Liver (tissue), 9 donors: ENCODE data around the gene CELF4. TPM values are rescaled to one million over a fixed set of nuclear protein-coding genes. Genes with fewer than 3 reads are reported as not detected.

Experiments
- DNase-seq: peaks from one replicate; pipeline ENCODE4 v3.0.0-alpha.2; 2017; ENCODE audit warnings: low spot score
- H3K27ac ChIP-seq, 2 donors: one replicate each; pipeline ENCODE4 v1.7.0; 2013; ENCODE audit warnings: inconsistent platforms in 2 of 2, low read length in 2 of 2, control low read depth in 1 of 2, low read depth in 1 of 2, mild to moderate bottlenecking in 1 of 2
- H3K27me3 ChIP-seq, 4 donors: one replicate each; pipeline versions ENCODE4 v1.6.1 to v1.7.0; 2013; ENCODE audit warnings: low read length in 3 of 4, inconsistent platforms in 1 of 4, mild to moderate bottlenecking in 1 of 4, moderate library complexity in 1 of 4; ENCODE audit not compliant: control insufficient read depth in 4 of 4, insufficient read depth in 4 of 4
- H3K36me3 ChIP-seq, 4 donors: one replicate each; pipeline versions ENCODE4 v1.6.1 to v1.7.0; 2013; ENCODE audit warnings: low read length in 3 of 4, mild to moderate bottlenecking in 3 of 4, low read depth in 1 of 4, moderate library complexity in 1 of 4; ENCODE audit not compliant: control insufficient read depth in 4 of 4, insufficient read depth in 3 of 4
- H3K4me1 ChIP-seq, 4 donors: one replicate each; pipeline versions ENCODE4 v1.6.1 to v1.7.0; 2013; ENCODE audit warnings: low read length in 3 of 4, mild to moderate bottlenecking in 3 of 4, moderate library complexity in 1 of 4; ENCODE audit not compliant: control insufficient read depth in 4 of 4, insufficient read depth in 4 of 4
- H3K4me3 ChIP-seq, 3 donors: one replicate each; pipeline versions ENCODE4 v1.6.1 to v1.7.0; 2013; ENCODE audit warnings: low read length in 3 of 3, control low read depth in 1 of 3, low read depth in 1 of 3, mild to moderate bottlenecking in 1 of 3
- H3K9ac ChIP-seq, 2 donors: one replicate each; pipeline ENCODE4 v1.7.0; 2013; ENCODE audit warnings: low read length in 2 of 2, mild to moderate bottlenecking in 2 of 2, moderate library complexity in 2 of 2, control low read depth in 1 of 2, low read depth in 1 of 2
- H3K9me3 ChIP-seq, 4 donors: one replicate each; pipeline versions ENCODE4 v1.6.1 to v1.7.0; 2013; ENCODE audit warnings: low read length in 3 of 4; ENCODE audit not compliant: control insufficient read depth in 4 of 4
- EGR1 ChIP-seq, 2 donors: IDR thresholded peaks; 2 replicates each; pipeline ENCODE4 v1.6.1; 2016 to 2018; ENCODE audit warnings: antibody characterized with exemption in 2 of 2, low read depth in 2 of 2
- FOXA1 ChIP-seq: IDR thresholded peaks from 2 replicates; pipeline ENCODE4 v1.6.1; 2016; ENCODE audit warnings: antibody characterized with exemption
- GABPA ChIP-seq, 2 donors: IDR thresholded peaks in 1 of 2; conservative IDR thresholded peaks in 1 of 2; 2 replicates each; pipeline ENCODE4 v1.6.1; 2016; ENCODE audit warnings: antibody characterized with exemption in 2 of 2, mild to moderate bottlenecking in 1 of 2, moderate library complexity in 1 of 2
- HNF4A ChIP-seq, 2 donors: conservative IDR thresholded peaks; 2 replicates each; pipeline ENCODE4 v1.6.1; 2016; ENCODE audit warnings: antibody characterized with exemption in 2 of 2, mild to moderate bottlenecking in 2 of 2
- JUND ChIP-seq, 2 donors: IDR thresholded peaks; 2 replicates each; pipeline ENCODE4 v1.6.1; 2016; ENCODE audit warnings: antibody characterized with exemption in 2 of 2
- NR2F2 ChIP-seq: IDR thresholded peaks from 2 replicates; pipeline ENCODE4 v1.6.1; 2016; ENCODE audit warnings: antibody characterized with exemption
- RAD21 ChIP-seq, 2 donors: IDR thresholded peaks; 2 replicates each; pipeline ENCODE4 v1.6.1; 2016; ENCODE audit warnings: antibody characterized with exemption in 2 of 2, mild to moderate bottlenecking in 2 of 2
- RXRA ChIP-seq, 2 donors: IDR thresholded peaks; 2 replicates each; pipeline ENCODE4 v1.6.1; 2017 to 2018; ENCODE audit warnings: antibody characterized with exemption in 2 of 2, mild to moderate bottlenecking in 1 of 2
- SP1 ChIP-seq: IDR thresholded peaks from 2 replicates; pipeline ENCODE4 v1.6.1; 2018; ENCODE audit warnings: antibody characterized with exemption, mild to moderate bottlenecking
- TAF1 ChIP-seq: conservative IDR thresholded peaks from 2 replicates; pipeline ENCODE4 v1.6.1; 2016; ENCODE audit warnings: antibody characterized with exemption, mild to moderate bottlenecking
- YY1 ChIP-seq: IDR thresholded peaks from 2 replicates; pipeline ENCODE4 v1.6.1; 2016; ENCODE audit warnings: antibody characterized with exemption, mild to moderate bottlenecking
- WGBS: extraction: QIAGEN DNeasy Blood & Tissue Kit; methylation state at CpG from one replicate; pipeline ENCODE4 v1.1.7; 2013; 5-methylcytosine and 5-hydroxymethylcytosine counted together
- polyA plus RNA-seq, 2 donors: library from polyadenylated mRNA; stranded (reverse) in 1 of 2; unstranded in 1 of 2; fragments of 200-250 nt in 1 of 2; fragments of >200 nt in 1 of 2; fragmentation: Nextera tagmentation in 1 of 2; extraction: Ambion mirVana in 1 of 2; gene quantifications; one replicate each; pipeline versions ENCODE4 v1.2.1 to v1.2.3, GENCODE V29; 2013 to 2015
- total RNA-seq, 2 donors: library from RNA; depleted of rRNA; stranded (reverse); fragments of >200 nt; gene quantifications; one replicate each; pipeline ENCODE4 v1.2.3, GENCODE V29; 2014
- TF ChIP-seq, protein P1 (sequence below): IDR thresholded peaks from 2 replicates; pipeline ENCODE4 v1.6.1; 2016; ENCODE audit warnings: antibody characterized with exemption, mild to moderate bottlenecking
- TF ChIP-seq, protein P2 (sequence below): IDR thresholded peaks from 2 replicates; pipeline ENCODE4 v1.6.1; 2016; ENCODE audit warnings: antibody characterized with exemption
- TF ChIP-seq, protein P3 (sequence below): fragments of 150-350 bp; IDR thresholded peaks from 2 replicates; pipeline ENCODE4 v1.5.1; 2017; ENCODE audit warnings: improper control_type of control experiment, low read depth, low read length; ENCODE audit not compliant: missing input control
- TF ChIP-seq, protein P4 (sequence below): IDR thresholded peaks from 2 replicates; pipeline ENCODE4 v1.6.1; 2016; ENCODE audit warnings: antibody characterized with exemption
- TF ChIP-seq, protein P5 (sequence below): IDR thresholded peaks from 2 replicates; pipeline ENCODE4 v1.6.1; 2016; ENCODE audit warnings: antibody characterized with exemption
- donor health status: healthy.
- donor health status: healthy.
- donor health status: healthy.
- donor health status: healthy.
- donor health status: healthy.

CELF4 gene
- total and polyA plus RNA-seq, 4 donors, result 0.08 to 0.28 (median 0.21) TPM; not detected in 1

DNA sequence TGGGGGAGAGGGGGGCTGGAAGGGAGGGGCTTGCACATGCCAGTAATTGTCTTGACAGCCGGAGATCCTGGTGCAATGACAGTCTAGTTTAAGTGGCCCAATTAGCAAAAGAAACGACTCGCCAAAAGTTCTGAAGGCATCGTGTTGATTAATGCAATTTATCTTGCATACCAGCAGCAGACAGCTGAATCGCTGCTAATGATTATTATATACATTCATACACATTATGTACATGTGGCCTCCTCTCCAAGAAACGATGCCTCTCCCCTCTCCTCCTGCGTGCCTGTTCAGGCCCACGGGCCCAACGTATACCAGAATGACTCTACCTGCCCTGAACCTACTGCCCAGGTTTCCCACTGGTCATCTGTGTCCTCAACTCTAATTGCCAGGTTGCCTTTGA is 214.5 kb downstream of the CELF4 start:
- Histone ChIP-seq H3K9ac (no peak overlapping the region), H3K36me3 (no peaks in the 10 kb centered on the region), H3K4me3 (no peak overlapping the region), H3K27me3 (peaks cover 0 to 2% (median 0%) of the 10 kb centered on the region in 4 donors), H3K9me3 (no peaks in the 10 kb centered on the region), H3K4me1 (no peaks in the 10 kb centered on the region), H3K27ac (no peak overlapping the region)
- TF ChIP-seq HNF4A (conservative IDR thresholded peaks at IDR 0.05) (no peak), JUND (IDR thresholded peaks at IDR 0.05) (no peak), EGR1 (IDR thresholded peaks at IDR 0.05; ENCODE audit: low read depth in 2 of 2) (no peak), NR2F2 (no peak), SP1 (no peak), RXRA (IDR thresholded peaks at IDR 0.05) (no peak), TAF1 (no peak), GABPA (IDR thresholded peaks at IDR 0.05 in 1 of 2, conservative IDR thresholded peaks at IDR 0.05 in 1 of 2) (no peak), FOXA1 (no peak), YY1 (no peak), RAD21 (IDR thresholded peaks at IDR 0.05) (no peak)
- TF ChIP-seq, protein P1, sequence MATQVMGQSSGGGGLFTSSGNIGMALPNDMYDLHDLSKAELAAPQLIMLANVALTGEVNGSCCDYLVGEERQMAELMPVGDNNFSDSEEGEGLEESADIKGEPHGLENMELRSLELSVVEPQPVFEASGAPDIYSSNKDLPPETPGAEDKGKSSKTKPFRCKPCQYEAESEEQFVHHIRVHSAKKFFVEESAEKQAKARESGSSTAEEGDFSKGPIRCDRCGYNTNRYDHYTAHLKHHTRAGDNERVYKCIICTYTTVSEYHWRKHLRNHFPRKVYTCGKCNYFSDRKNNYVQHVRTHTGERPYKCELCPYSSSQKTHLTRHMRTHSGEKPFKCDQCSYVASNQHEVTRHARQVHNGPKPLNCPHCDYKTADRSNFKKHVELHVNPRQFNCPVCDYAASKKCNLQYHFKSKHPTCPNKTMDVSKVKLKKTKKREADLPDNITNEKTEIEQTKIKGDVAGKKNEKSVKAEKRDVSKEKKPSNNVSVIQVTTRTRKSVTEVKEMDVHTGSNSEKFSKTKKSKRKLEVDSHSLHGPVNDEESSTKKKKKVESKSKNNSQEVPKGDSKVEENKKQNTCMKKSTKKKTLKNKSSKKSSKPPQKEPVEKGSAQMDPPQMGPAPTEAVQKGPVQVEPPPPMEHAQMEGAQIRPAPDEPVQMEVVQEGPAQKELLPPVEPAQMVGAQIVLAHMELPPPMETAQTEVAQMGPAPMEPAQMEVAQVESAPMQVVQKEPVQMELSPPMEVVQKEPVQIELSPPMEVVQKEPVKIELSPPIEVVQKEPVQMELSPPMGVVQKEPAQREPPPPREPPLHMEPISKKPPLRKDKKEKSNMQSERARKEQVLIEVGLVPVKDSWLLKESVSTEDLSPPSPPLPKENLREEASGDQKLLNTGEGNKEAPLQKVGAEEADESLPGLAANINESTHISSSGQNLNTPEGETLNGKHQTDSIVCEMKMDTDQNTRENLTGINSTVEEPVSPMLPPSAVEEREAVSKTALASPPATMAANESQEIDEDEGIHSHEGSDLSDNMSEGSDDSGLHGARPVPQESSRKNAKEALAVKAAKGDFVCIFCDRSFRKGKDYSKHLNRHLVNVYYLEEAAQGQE, result no peak
- TF ChIP-seq, protein P2, sequence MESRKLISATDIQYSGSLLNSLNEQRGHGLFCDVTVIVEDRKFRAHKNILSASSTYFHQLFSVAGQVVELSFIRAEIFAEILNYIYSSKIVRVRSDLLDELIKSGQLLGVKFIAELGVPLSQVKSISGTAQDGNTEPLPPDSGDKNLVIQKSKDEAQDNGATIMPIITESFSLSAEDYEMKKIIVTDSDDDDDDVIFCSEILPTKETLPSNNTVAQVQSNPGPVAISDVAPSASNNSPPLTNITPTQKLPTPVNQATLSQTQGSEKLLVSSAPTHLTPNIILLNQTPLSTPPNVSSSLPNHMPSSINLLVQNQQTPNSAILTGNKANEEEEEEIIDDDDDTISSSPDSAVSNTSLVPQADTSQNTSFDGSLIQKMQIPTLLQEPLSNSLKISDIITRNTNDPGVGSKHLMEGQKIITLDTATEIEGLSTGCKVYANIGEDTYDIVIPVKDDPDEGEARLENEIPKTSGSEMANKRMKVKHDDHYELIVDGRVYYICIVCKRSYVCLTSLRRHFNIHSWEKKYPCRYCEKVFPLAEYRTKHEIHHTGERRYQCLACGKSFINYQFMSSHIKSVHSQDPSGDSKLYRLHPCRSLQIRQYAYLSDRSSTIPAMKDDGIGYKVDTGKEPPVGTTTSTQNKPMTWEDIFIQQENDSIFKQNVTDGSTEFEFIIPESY, result no peak
- TF ChIP-seq, protein P3, sequence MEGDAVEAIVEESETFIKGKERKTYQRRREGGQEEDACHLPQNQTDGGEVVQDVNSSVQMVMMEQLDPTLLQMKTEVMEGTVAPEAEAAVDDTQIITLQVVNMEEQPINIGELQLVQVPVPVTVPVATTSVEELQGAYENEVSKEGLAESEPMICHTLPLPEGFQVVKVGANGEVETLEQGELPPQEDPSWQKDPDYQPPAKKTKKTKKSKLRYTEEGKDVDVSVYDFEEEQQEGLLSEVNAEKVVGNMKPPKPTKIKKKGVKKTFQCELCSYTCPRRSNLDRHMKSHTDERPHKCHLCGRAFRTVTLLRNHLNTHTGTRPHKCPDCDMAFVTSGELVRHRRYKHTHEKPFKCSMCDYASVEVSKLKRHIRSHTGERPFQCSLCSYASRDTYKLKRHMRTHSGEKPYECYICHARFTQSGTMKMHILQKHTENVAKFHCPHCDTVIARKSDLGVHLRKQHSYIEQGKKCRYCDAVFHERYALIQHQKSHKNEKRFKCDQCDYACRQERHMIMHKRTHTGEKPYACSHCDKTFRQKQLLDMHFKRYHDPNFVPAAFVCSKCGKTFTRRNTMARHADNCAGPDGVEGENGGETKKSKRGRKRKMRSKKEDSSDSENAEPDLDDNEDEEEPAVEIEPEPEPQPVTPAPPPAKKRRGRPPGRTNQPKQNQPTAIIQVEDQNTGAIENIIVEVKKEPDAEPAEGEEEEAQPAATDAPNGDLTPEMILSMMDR, result no peak
- TF ChIP-seq, protein P4, sequence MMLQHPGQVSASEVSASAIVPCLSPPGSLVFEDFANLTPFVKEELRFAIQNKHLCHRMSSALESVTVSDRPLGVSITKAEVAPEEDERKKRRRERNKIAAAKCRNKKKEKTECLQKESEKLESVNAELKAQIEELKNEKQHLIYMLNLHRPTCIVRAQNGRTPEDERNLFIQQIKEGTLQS, result no peak
- TF ChIP-seq, protein P5, sequence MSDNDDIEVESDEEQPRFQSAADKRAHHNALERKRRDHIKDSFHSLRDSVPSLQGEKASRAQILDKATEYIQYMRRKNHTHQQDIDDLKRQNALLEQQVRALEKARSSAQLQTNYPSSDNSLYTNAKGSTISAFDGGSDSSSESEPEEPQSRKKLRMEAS, result no peak
- no peak for DNase-seq
- WGBS, result 83% methylated on average over 9 of the region's 9 CpGs

DNA sequence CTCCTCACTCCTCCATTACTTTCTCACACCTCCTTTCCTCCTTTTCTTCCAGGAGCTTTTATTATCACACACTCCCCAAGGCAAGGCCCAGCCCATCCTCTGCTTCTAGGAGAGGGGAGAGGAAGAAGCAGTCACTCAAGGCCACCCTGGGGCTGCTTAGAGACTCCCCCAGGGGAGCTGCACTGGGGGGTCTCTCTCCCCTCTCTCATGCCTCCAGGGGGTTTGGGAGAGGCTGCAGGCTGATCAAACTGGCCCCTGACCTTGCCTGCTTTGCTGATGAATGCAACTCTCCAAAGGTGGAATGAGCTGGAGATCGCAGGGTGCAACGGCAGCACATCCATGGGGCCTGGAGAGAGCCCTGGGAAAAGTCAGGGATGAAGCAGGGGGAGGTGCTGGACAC is 216.9 kb downstream of the CELF4 start:
- 81% methylated on average over 2 of the region's 2 CpGs for WGBS
- DNase-seq, result no peak
- Histone ChIP-seq H3K9me3 (no peaks in the 10 kb centered on the region), H3K4me1 (no peaks in the 10 kb centered on the region), H3K27ac (no peak overlapping the region), H3K36me3 (no peaks in the 10 kb centered on the region), H3K9ac (no peak overlapping the region), H3K4me3 (no peak overlapping the region), H3K27me3 (peaks cover 0 to 2% (median 0%) of the 10 kb centered on the region in 4 donors)
- TF ChIP-seq, protein P1, result no peak
- TF ChIP-seq YY1 (no peak), RXRA (IDR thresholded peaks at IDR 0.05) (no peak)
